Heart right ventricle (tissue), 16 donors: ENCODE results near the gene PTMS. TPM values are rescaled to one million over a fixed set of nuclear protein-coding genes. Genes with fewer than 3 reads are reported as not detected.

Source experiments
- ATAC-seq, 8 donors: fragments of 200-7000 bp; cut with Tn5 transposase; one replicate each; pipeline ENCODE4 v1.9.1; 2020; ENCODE audit warnings: mild to moderate bottlenecking in 8 of 8, moderate library complexity in 8 of 8, moderate number of reproducible peaks in 1 of 8
- DNase-seq, 2 donors: peaks; one replicate each; pipeline ENCODE4 v3.0.0-alpha.2; 2020
- H3K27ac ChIP-seq, 10 donors: fragments of 200-600 bp; sonication (generic) in 2 of 10; one replicate each; pipeline versions ENCODE4 v1.5.0 to v1.8.0; 2020 to 2022; ENCODE audit warnings: mild to moderate bottlenecking in 3 of 10
- H3K27me3 ChIP-seq, 7 donors: fragments of 200-600 bp; one replicate each; pipeline ENCODE4 v1.8.0; 2021 to 2022; ENCODE audit warnings: mild to moderate bottlenecking in 2 of 7
- H3K36me3 ChIP-seq, 9 donors: fragments of 200-600 bp; sonication (generic) in 1 of 9; one replicate each; pipeline versions ENCODE4 v1.5.0 to v1.8.0; 2020 to 2022; ENCODE audit warnings: mild to moderate bottlenecking in 2 of 9
- H3K4me1 ChIP-seq, 9 donors: fragments of 200-600 bp; sonication (generic) in 1 of 9; one replicate each; pipeline versions ENCODE4 v1.5.0 to v1.8.0; 2020 to 2022; ENCODE audit warnings: mild to moderate bottlenecking in 4 of 9
- H3K4me3 ChIP-seq, 10 donors: fragments of 200-600 bp; sonication (generic) in 2 of 10; one replicate each; pipeline versions ENCODE4 v1.5.0 to v1.8.0; 2020 to 2022; ENCODE audit warnings: mild to moderate bottlenecking in 7 of 10, moderate library complexity in 2 of 10
- H3K9me3 ChIP-seq, 11 donors: fragments of 200-600 bp in 10 of 11; sonication (generic) in 2 of 11; one replicate each; pipeline versions ENCODE4 v1.5.0 to v1.8.0; 2013 to 2022; ENCODE audit warnings: mild to moderate bottlenecking in 2 of 11, control low read depth in 1 of 11, moderate library complexity in 1 of 11
- WGBS, 2 donors: extraction: QIAGEN DNeasy Blood & Tissue Kit; methylation state at CpG; one replicate each; pipeline ENCODE4 v1.1.7; 2013; ENCODE audit warnings: inconsistent platforms in 1 of 2; 5-methylcytosine and 5-hydroxymethylcytosine counted together
- intact Hi-C, 10 donors: fragments of 100-400 bp; cut with DNase I; formaldehyde crosslinking; loops; one replicate each; pipeline versions ENCODE4 v1.11.1 to v1.14.2; 2022
- polyA plus RNA-seq, 2 donors: library from polyadenylated mRNA; stranded (reverse); fragments of 200-250 nt; gene quantifications; one replicate each; pipeline ENCODE4 v1.2.3, GENCODE V29; 2013
- total RNA-seq, 10 donors: library from RNA; stranded (reverse); fragmentation: NEBNext Ultra II Directional in 3 of 10; extraction: Animal tissue kit (Norgen Biotek cat#: 25700) in 3 of 10; gene quantifications; one replicate each; pipeline versions ENCODE4 v1.2.1 to v1.2.4, GENCODE V29; 2021 to 2023
- TF ChIP-seq, protein P1 (sequence below), 9 donors: fragments of 200-600 bp; sonication (generic) in 2 of 9; IDR thresholded peaks; one replicate each; pipeline versions ENCODE4 v1.5.0 to v1.8.0; 2021 to 2022; ENCODE audit warnings: antibody characterized with exemption in 9 of 9, mild to moderate bottlenecking in 5 of 9, moderate library complexity in 1 of 9
- donor health status: Arrhythmogenic right ventricular cardiomyopathy.
- donor health status: ischemic (EF 13 %, LVEDD 7.1; RV severe dilation, severe dysfunction).
- donor health status: healthy with polysubstance abuse.
- donor health status: DM: no; HTN: yes; CAD: no.
- donor health status: DM: no; HTN: no; CAD: no.
- donor health status: ischemic (EF 25% LVEDD 6.9; RV normal size, moderate dysfunction).
- donor health status: ischemic (EF 25% LVEDD 5.7; RV mildly dilated, moderate dysfunction).
- donor health status: healthy.
- donor health status: DM: yes; HTN: yes; CAD: no.
- donor health status: Ischemic cardiomyopathy.
- donor health status: ischemic (EF 35%, LVEDD 5.7; RV mildly dilated, moderate dysfunction).
- donor health status: nonischemic (EF 11% LVEDD 7.7; RV severe dilation, severe dysfunction).
- donor health status: DM: yes; HTN: yes; CAD: no.
- donor health status: PGD.
- donor health status: ischemic (EF 29% LVEDD 5.4; RV normal size, mild dysfunction).
- donor health status: nonischemic (EF 23%, LVEDD 6.1; RV moderate dilation, normal function).

The PTMS gene
- total and polyA plus RNA-seq, 12 donors = 73.3 to 361 (median 105) TPM

DNA sequence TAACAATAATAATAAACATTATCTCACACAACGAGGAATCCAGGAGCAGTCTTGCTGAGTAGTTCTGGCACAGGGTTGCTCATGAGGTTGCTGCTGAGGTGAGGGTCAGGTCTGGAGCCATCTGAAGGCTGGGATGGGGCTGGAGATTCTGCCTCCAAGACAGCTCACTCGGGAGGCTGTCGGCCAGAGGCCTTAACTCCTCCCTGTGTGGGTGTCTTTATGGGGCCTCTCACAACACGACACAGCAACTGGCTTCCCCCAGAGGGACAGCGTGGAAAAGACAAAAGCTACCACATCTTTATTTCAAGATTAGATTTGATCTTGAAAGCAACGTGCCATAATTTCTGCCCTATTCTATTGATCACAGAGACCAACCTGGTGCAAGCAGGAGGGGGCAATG, 16.0 kb downstream of the PTMS start:
- intact Hi-C loops = loop anchor here in 2 of 10 donors (5.0 kb wide), 2 partner anchors 40 to 45 kb away; partner anchors contain the start of gene GPR162 (in 1 of the 2)
- H3K9me3 ChIP-seq = no peaks in the 10 kb centered on the region
- no peak for DNase-seq
- H3K27me3 ChIP-seq = peaks cover 0 to 13% (median 0%) of the 10 kb centered on the region in 7 donors
- 70 to 75% methylated on average over 6 of the region's 6 CpGs for WGBS, 2 donors
- no peak overlapping the region for H3K27ac ChIP-seq
- TF ChIP-seq, protein P1, sequence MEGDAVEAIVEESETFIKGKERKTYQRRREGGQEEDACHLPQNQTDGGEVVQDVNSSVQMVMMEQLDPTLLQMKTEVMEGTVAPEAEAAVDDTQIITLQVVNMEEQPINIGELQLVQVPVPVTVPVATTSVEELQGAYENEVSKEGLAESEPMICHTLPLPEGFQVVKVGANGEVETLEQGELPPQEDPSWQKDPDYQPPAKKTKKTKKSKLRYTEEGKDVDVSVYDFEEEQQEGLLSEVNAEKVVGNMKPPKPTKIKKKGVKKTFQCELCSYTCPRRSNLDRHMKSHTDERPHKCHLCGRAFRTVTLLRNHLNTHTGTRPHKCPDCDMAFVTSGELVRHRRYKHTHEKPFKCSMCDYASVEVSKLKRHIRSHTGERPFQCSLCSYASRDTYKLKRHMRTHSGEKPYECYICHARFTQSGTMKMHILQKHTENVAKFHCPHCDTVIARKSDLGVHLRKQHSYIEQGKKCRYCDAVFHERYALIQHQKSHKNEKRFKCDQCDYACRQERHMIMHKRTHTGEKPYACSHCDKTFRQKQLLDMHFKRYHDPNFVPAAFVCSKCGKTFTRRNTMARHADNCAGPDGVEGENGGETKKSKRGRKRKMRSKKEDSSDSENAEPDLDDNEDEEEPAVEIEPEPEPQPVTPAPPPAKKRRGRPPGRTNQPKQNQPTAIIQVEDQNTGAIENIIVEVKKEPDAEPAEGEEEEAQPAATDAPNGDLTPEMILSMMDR (IDR thresholded peaks at IDR 0.05) = no peak
- H3K4me3 ChIP-seq = no peak overlapping the region
- ATAC-seq = no peak
- peaks cover 0 to 43% (median 22%) of the 10 kb centered on the region in 9 donors for H3K4me1 ChIP-seq
- H3K36me3 ChIP-seq = no peaks in the 10 kb centered on the region

DNA sequence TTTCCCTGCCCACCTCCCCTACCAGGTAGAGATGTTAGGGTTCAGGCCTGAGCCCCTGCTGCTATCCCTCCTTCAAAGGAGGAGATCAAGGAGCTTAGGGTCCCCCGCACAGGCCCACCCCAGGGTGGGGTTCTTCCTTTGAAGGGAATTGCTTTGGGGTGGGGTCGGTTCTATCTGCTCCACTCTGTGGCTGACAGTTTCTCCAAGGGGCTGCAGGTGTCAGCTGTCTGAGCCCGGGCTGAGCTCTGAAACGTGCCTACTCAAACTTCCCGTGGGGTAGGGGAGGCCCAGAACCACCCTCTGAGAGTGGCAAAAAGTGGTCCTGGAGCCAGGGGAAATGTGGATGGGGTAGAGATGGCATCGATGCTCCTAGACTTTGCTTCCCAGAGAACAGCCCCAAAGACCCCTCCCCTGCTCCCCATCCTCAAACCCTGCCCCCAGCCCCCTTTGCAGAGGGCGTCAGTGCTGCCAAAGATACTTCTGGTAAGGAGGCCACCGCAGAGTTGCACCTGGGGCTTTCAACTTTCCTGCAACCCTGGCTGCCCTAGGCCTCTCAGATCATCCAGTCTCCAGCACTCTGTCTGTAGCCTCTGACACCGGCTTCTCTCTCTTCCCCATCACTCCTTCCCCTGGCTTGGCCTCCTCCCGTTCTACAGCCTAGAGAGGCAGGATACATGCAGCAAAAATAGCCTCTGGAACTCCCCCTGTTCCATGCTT, 16.8 kb downstream of the PTMS start:
- WGBS, 2 donors = 74 to 79% methylated on average over 10 of the region's 10 CpGs
- ATAC-seq = no peak
- no peaks in the 10 kb centered on the region for H3K9me3 ChIP-seq
- peaks cover 0 to 4% (median 0%) of the 10 kb centered on the region in 7 donors for H3K27me3 ChIP-seq
- DNase-seq = no peak
- H3K36me3 ChIP-seq = no peaks in the 10 kb centered on the region
- H3K4me3 ChIP-seq = no peak overlapping the region
- H3K27ac ChIP-seq = no peak overlapping the region
- intact Hi-C loops = loop anchor here in 2 of 10 donors (5.0 kb wide), 2 partner anchors 39 to 46 kb away; partner anchors contain the start of gene GPR162 (in 1 of the 2)
- TF ChIP-seq, protein P1 (IDR thresholded peaks at IDR 0.05) = no peak
- peaks cover 0 to 44% (median 25%) of the 10 kb centered on the region in 9 donors for H3K4me1 ChIP-seq

DNA sequence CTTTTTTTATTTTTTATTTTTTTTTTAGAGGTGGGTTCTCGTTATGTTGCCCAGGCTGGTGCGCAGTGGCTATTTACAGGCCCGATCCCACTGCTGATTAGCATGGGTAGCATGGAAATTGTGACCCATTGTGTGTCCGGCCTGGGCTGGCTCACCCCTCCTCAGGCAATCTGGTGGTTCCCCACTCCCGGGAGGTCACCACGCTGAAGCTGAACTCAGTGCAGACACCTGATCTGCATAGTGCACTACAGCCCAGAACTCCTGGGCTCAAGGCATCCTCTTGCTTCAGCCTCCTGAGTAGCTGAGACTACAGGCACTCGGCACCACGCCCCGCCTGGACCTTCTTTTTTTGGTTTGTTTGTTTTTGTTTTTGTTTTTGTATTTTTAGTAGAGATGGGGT, 17.7 kb downstream of the PTMS start:
- H3K4me3 ChIP-seq = no peak overlapping the region
- intact Hi-C loops = loop anchor here in 2 of 10 donors (5.0 kb wide), 2 partner anchors 38 to 47 kb away; partner anchors contain the start of gene GPR162 (in 1 of the 2)
- ATAC-seq = no peak
- no peak for DNase-seq
- H3K36me3 ChIP-seq = no peaks in the 10 kb centered on the region
- TF ChIP-seq, protein P1 (IDR thresholded peaks at IDR 0.05) = no peak
- H3K4me1 ChIP-seq = peaks cover 0 to 41% (median 18%) of the 10 kb centered on the region in 9 donors
- no peaks in the 10 kb centered on the region for H3K27me3 ChIP-seq
- no peak overlapping the region for H3K27ac ChIP-seq
- WGBS, 2 donors = 89 to 92% methylated on average over 9 of the region's 9 CpGs
- H3K9me3 ChIP-seq = no peaks in the 10 kb centered on the region

DNA sequence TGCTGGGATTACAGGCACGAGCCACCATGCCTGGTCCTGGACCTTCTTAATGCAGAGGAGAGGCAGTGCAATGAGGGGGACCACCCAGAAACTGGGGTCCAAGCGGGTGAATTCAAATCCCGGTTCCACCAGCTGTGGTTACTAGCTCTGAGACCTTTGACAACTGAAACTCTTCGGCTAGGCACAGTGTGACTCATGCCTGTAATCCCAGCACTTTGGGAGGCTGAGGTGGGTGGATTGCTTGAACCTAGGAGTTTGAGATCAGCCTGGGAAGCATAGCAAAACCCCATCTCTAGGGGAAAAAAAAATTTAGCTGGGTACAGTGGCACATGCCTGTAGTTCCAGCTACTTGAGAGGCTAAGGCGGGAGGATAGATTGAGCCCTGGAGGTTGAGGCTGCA, 18.1 kb downstream of the PTMS start:
- Histone ChIP-seq H3K9me3 (no peaks in the 10 kb centered on the region), H3K4me3 (no peak overlapping the region), H3K27ac (no peak overlapping the region), H3K4me1 (peaks cover 0 to 41% (median 14%) of the 10 kb centered on the region in 9 donors), H3K27me3 (no peaks in the 10 kb centered on the region), H3K36me3 (no peaks in the 10 kb centered on the region)
- intact Hi-C loops = loop anchor here in 2 of 10 donors (5.0 kb wide), 2 partner anchors 38 to 47 kb away; partner anchors contain the start of gene GPR162 (in 1 of the 2)
- TF ChIP-seq, protein P1 (IDR thresholded peaks at IDR 0.05) = no peak
- DNase-seq (no peak), ATAC-seq (no peak)
- WGBS, 2 donors = 88% methylated on average over 5 of the region's 5 CpGs
